Measurements from ENCODE around the gene SHISAL1. TPM values are rescaled to one million over a fixed set of nuclear protein-coding genes. Genes with fewer than 3 reads are reported as not detected.

SHISAL1 gene
- total RNA-seq, 1 donor from 2014 or later, result 7.5 TPM

DNA sequence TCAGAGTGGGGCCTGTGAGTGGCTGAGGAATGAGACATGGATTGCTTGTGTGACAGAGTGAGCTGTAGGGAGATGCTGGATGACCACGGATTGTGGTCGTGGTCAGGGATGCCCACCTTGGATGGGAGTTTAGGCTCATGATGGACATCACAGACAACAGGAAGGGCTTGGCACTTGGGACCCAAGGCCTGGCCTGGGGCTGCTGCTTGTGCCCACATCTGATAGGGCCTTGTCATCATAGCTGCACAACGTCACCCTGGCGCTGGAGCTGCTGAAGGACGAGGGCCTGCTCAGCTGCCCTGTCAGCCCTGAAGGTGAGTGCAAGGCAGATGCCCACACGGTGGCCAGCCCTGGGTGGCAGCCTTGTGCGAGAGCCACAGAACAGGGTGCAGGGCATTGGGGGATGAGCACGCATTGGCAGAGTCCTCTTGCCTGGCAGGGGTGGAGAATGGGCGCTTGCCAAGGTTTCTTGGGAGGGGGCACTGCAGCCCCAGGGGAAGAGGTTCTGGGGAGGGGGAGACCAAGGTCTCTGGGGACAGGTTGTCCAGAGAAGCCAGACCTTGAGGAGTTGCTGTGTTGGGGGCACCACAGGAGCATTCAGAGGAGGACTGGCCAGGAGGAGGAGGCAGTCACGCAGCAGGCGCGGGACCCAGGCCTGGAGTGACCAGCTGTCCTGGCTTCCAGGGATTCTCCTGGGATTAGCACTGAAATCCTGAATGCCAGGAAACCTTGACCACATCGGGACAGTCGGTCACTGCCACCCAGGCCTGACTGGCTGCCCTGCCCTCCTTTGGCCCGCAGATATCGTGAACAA is 107.0 kb downstream of the SHISAL1 start:
- Mint-ChIP-seq H3K4me3 (ENCODE audit: unreplicated experiment) (no peak overlapping the region), H3K4me1 (ENCODE audit: low read depth) (peaks cover 23% of the 10 kb centered on the region), H3K27me3 (ENCODE audit: low read depth) (peaks cover 12% of the 10 kb centered on the region), H3K9me3 (ENCODE audit: low read depth) (peaks cover 16% of the 10 kb centered on the region), H3K27ac (ENCODE audit: unreplicated experiment) (no peak overlapping the region), H3K36me3 (ENCODE audit: low read depth) (peaks cover 11% of the 10 kb centered on the region)
- DNase-seq (ENCODE audit: low spot score), result no peak
- TF ChIP-seq, protein P1, sequence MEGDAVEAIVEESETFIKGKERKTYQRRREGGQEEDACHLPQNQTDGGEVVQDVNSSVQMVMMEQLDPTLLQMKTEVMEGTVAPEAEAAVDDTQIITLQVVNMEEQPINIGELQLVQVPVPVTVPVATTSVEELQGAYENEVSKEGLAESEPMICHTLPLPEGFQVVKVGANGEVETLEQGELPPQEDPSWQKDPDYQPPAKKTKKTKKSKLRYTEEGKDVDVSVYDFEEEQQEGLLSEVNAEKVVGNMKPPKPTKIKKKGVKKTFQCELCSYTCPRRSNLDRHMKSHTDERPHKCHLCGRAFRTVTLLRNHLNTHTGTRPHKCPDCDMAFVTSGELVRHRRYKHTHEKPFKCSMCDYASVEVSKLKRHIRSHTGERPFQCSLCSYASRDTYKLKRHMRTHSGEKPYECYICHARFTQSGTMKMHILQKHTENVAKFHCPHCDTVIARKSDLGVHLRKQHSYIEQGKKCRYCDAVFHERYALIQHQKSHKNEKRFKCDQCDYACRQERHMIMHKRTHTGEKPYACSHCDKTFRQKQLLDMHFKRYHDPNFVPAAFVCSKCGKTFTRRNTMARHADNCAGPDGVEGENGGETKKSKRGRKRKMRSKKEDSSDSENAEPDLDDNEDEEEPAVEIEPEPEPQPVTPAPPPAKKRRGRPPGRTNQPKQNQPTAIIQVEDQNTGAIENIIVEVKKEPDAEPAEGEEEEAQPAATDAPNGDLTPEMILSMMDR (IDR thresholded peaks at IDR 0.05), result no peak

DNA sequence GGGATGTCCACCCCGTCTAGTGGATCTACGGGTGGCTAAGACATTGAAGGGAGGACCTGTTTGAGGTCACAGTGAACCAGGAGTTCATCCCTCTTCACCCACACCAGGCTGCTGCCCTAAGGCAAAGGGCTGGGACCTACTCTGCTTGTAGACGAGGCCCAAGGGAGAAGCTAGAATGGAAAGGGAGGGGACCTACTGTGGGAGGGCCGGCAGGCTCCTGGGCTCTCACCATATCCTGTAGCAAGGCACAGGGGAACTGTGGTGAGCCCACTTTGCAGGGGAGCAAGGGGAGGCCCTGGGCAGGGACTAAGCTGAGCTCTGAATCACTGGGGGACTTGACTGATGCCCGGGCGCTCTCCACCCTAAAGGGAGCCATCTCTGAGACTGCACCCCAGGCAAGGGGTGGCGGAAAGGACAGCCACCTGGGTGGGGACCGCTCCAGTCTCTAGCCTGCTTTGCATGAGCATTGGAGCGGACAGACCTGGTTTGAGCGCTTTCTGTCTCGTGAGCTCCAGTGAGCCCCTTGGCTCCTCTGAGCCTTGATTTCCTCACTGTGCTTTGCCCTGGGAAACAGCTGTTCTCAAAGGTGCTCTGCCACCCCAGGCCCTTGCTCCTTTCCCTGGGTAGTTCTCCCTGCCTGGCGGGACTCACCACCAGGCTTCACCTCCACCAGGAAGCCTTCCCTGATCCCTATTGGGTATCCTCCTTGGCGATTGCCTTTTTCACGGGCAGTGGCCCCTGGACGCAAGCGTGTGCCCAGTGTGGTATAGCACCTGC is 107.8 kb downstream of the SHISAL1 start:
- Mint-ChIP-seq H3K4me1 (ENCODE audit: low read depth) (peaks cover 22% of the 10 kb centered on the region), H3K9me3 (ENCODE audit: low read depth) (peaks cover 12% of the 10 kb centered on the region), H3K27me3 (ENCODE audit: low read depth) (peaks cover 10% of the 10 kb centered on the region), H3K27ac (ENCODE audit: unreplicated experiment) (no peak overlapping the region), H3K36me3 (ENCODE audit: low read depth) (peaks cover 8% of the 10 kb centered on the region), H3K4me3 (ENCODE audit: unreplicated experiment) (no peak overlapping the region)
- no peak for DNase-seq (ENCODE audit: low spot score)
- TF ChIP-seq, protein P1 (IDR thresholded peaks at IDR 0.05), result no peak

DNA sequence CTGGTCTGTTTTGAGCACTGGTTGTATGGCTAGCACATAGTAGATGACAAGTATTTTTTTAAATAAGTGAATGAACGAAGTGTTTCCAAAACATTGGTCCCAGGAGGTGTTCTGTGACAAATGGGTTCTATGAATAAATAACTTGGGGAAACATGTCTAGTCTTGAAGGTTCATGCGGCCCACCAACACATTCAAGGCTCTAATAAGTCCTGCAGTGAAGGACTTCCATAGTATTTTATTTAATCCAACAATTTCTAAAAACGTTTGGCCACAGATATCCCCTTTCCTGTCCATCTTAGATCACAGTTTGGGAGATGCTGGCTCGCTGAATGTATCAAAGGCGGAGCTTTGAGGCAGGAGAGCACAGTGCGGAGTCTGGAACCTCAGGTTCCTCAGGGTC is 109.5 kb downstream of the SHISAL1 start:
- Mint-ChIP-seq H3K27me3 (ENCODE audit: low read depth) (peaks cover 12% of the 10 kb centered on the region), H3K4me1 (ENCODE audit: low read depth) (peaks cover 22% of the 10 kb centered on the region), H3K4me3 (ENCODE audit: unreplicated experiment) (no peak overlapping the region), H3K36me3 (ENCODE audit: low read depth) (no peaks in the 10 kb centered on the region), H3K27ac (ENCODE audit: unreplicated experiment) (peak overlapping the region; percentile 69), H3K9me3 (ENCODE audit: low read depth) (no peaks in the 10 kb centered on the region)
- DNase-seq (ENCODE audit: low spot score), result no peak
- TF ChIP-seq, protein P1 (IDR thresholded peaks at IDR 0.05), result no peak

DNA sequence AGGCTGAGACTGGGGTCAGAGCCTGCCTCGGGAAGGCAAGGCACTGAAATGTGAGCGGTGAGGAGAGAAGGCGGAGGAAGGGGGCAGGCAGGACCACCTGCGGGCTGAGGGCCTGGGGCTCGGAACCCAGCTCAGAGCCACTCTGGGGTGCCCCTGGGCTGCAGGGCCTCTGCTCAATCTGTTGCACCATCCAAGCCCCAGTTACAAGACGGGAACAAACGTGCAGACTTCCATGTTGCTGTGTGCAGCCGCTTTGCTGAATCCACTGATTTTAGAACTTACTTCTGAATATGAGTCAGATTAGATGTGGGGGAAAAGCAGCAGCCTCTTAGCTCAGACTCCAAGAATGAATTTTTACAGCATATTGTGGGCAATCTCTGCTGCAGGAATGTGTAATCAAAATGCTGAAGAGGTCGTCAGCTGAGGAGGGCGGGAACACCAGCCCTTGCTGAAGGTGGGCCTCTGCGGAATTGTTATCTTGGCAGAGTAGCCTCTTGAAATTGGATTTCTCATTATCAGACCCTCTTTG is 110.4 kb downstream of the SHISAL1 start:
- H3K27ac Mint-ChIP-seq (ENCODE audit: unreplicated experiment), result peak overlapping the region; percentile 69
- no peak for DNase-seq (ENCODE audit: low spot score)
- H3K9me3 Mint-ChIP-seq (ENCODE audit: low read depth), result no peaks in the 10 kb centered on the region
- TF ChIP-seq, protein P1 (IDR thresholded peaks at IDR 0.05), result no peak
- H3K36me3 Mint-ChIP-seq (ENCODE audit: low read depth), result no peaks in the 10 kb centered on the region
- H3K4me3 Mint-ChIP-seq (ENCODE audit: unreplicated experiment), result peak overlapping the region; percentile 24
- H3K27me3 Mint-ChIP-seq (ENCODE audit: low read depth), result peaks cover 15% of the 10 kb centered on the region
- H3K4me1 Mint-ChIP-seq (ENCODE audit: low read depth), result peaks cover 22% of the 10 kb centered on the region

DNA sequence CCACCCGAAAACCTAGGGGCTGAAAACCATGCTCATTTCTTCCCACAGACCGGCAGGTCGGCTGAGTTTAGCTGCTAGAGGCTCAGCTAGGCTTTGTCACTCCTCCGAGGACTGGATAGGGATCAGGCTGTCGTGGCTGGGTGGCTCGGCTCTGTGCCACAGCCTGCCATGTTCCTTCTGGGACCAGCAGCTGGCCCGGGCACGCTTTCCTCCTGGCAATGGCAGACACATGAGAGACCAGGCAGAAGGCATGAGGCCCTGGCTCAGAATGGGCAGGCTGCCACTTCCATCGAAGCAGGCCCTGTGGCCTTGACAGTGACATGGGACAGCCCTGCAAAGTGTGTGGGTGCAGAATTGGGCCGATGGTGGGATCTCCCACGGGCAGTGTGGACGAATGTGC is 111.1 kb downstream of the SHISAL1 start:
- no peak for DNase-seq (ENCODE audit: low spot score)
- Mint-ChIP-seq H3K36me3 (ENCODE audit: low read depth) (no peaks in the 10 kb centered on the region), H3K27me3 (ENCODE audit: low read depth) (peaks cover 15% of the 10 kb centered on the region), H3K4me1 (ENCODE audit: low read depth) (peaks cover 22% of the 10 kb centered on the region), H3K4me3 (ENCODE audit: unreplicated experiment) (no peak overlapping the region), H3K27ac (ENCODE audit: unreplicated experiment) (peak overlapping the region; percentile 69), H3K9me3 (ENCODE audit: low read depth) (no peaks in the 10 kb centered on the region)
- TF ChIP-seq, protein P1 (IDR thresholded peaks at IDR 0.05), result no peak
